GM04503 (cell line): Measurements from ENCODE around the gene MAP3K19.

Experiments
- DNase-seq: peaks from one replicate; pipeline ENCODE4 v3.0.0-alpha.2; 2012; ENCODE audit warnings: low read depth

The MAP3K19 gene

DNA sequence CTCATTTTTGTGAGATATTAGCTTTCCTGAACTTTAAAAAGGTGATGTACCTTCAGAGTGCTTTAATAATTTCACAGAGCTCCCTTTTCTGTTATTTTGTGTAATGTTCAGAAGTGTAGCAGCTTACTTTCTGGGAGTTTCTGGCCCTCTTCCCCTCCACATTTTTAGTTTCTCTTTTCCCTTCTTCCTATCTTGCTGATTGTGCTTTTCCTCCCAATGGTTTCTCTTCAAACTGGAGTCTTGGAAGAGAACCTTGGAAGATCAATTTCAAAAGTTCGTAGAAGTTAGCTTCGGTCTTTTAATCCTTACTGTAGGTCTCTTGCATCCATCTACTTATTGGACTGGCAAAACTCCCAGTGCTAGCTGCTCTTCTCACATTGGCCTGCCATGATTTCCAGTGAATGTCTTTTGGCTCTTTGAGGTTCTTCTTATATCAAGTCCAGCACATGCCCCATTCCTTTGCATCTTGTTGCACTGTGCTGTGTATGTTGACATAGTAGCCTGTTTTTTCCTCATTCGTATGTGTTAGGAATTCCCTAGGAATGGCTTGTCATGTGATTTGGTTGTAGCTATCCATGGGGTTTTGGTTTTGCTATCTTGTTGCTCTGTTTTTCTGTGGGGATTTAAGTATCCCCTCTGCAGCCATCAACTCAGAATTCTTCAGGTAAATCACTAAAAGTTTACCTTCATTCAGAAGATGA is 120.9 kb downstream of the MAP3K19 start:
- no peak for DNase-seq

DNA sequence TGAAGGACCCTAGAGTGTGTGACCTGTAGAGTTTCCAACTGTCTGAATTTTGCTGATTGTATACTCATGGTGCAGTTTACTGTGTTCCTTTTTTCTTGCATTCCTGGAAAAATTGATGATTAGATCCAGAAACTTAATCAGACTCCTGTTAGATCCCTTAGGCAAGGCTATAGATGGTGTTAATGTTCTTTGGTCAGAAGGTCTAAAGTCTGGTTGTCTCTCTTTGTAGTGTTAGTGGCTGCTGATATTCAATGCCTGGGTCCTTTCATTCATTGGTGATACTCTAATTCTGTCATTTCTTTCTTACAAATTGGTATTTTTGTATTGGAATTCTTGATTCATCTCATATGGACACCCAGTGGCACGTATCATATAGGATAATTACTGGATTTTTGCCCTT is 122.3 kb downstream of the MAP3K19 start:
- no peak for DNase-seq

- peak; percentile 13 for DNase-seq
Observed at GRCh38 chr2:134919341-134920210, 127.7 kb downstream of the MAP3K19 start.

DNA sequence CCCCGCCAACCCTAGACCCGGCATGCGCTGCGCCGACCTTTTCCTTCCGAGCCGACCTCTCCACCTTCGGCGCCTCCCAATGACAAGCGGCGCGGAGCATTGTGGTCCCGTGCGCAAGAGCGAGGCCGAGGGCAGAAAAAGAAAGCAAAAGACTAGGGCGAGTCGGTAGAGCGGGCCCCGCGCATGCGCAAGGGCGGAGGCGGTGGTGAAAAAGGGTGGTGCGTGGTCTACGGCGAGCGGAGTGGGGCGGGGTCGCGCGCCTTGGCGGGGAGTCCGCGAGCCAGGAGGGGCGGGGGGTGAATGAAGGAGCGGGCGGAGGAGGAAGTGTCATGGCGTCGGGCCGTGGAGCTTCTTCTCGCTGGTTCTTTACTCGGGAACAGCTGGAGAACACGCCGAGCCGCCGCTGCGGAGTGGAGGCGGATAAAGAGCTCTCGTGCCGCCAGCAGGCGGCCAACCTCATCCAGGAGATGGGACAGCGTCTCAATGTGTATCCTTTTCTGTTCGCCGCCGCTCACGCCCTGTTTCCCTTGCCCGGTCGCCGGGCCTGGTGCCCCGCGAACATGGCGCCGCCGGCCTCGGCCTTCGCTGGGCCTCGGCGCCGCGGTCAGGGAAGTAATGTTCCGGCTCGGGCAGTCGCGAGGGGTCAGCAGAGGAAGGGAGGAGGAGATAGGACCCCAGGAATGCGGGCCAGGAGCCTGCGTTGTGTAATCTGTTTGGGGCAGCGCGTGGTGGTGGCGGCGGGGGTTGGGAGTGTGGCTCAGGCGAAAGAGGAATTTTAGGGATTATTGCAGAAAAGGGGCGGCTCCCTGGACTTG is 128.5 kb downstream of the MAP3K19 start, which contains the start of gene CCNT2:
Gene CCNT2, plus strand, starts transcription at position 297 of the 815 bp plus-strand sequence. Its CDS starts 33 bp downstream, at position 330.
- DNase-seq = peak; percentile 95

DNA sequence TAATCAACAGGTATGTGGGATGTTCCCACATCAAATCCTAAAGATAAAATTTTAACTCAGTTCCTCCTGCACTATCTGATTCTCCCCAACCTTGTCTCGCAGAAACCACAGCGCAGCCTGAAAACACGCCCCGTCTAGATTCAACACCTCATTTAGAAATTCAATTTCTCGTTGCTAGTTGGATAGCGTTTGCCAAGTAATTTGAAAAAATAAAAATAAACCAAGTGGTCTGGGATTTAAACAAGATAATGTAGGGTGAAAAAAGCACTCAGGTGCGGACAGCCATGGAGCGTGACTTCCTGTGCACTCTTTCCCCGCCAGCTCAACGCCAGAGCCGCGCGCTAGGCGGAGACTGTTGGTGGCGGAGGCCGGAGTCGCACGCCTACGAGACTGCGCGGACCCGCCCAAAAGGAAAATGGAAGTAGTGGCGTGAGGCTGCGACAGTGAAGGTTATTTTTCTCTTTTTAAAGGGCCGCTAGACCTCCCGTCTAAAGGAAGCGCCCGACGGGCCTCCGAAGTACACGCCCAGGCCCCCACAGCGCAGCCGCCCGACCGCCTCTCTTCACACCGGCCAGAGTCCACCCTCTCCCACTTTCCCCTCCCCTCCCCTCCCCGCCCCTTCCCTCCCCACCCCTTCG is 129.2 kb downstream of the MAP3K19 start:
- DNase-seq = peak; percentile 4

DNA sequence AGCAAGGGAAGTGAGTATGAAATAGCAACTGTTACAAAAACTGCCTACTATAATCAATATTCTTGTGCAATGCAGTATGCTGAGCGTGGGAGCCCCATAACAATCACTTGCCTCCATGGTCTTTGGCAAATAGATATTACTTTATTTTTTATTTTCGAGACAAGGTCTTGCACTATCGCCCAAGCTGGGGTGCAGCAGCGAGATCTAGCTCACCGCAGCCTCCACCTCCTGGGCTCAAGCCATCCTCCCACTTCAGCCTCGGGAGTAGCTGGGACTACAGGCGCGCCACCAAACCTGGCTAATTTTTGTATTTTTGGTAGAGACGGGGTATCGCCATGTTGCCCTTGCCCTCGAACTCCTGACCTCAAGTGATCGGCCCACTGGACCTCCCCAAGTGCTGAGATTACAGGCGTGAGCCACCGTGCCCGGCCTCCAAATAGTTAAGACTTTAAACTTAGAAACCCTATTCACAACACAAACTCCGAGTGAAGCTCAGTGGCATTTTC is 129.8 kb downstream of the MAP3K19 start:
- no peak for DNase-seq
